Measurements from ENCODE around the gene HCFC1. TPM values are rescaled to one million over a fixed set of nuclear protein-coding genes. Genes with fewer than 3 reads are reported as not detected.

The HCFC1 gene
- total and polyA plus RNA-seq, 9 of the 15 experiments (the other 6 are each of a cell fraction or from before 2014, with no cell fraction given) = 2.8 to 133 (median 17.1) TPM

DNA sequence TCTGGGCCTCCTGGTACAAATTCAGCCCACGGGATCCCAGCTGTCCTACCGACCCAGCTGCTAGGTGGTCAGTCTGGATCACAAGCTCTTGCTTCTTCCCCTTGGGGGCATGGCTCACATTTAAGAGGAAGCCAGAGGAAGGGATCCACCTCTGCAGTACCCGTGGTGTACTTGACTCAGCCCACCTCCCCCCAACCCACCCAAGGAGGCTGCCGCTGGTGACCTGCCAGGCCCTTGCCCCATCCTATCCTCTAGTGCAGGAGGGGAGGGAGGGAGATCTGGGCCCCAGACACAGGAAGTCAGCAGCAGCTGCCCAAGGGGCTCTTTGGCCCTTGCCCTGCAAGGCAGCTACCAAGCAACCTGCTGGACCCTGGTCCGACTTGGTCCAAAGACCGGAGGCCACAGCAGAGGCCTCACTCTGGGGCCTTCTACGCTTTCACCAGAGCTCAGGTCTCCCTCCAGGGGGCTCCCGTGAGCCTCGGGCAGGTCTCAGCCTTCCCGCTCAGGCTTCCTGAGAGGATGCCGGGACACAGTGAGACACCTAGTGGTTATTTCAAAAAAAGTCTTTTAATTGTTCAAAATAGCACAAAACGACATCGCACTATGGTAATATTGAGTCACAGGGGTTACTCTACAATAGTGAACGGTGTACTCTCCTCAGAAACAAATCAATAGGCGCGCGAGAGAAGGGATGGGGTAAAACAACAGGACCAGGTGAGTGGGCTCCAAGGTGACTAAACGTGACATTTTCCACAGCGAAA lies 24.4 kb downstream of the HCFC1 start:
- H3K4me1 ChIP-seq (replicated peaks in 1 of 2; ENCODE audit: control insufficient read depth in 2 of 2, insufficient read depth in 2 of 2, low read length in 2 of 2) = peaks cover 8 to 80% of the 10 kb centered on the region in 2 experiments; a peak in 4 of 5 replicates
- peak; percentile 97 for FAIRE-seq
- peaks cover 51% of the 10 kb centered on the region; the same call in 2 of the 3 replicates for H3K36me3 ChIP-seq (ENCODE audit: control insufficient read depth, insufficient read depth, low read length)
- peak; percentile 62 to 90 (median 72) for DNase-seq (ENCODE audit: extremely low read depth in 1 of 4, low spot score in 3 of 4)
- in situ Hi-C loops (cut with MboI) (no loop called here), intact Hi-C loops (cut with micrococcal nuclease) (loop anchor here (1.0 to 2.0 kb wide), 3 partner anchors 19 to 182 kb away; partner anchors contain the start of gene PLXNB3)
- ChIA-PET CTCF (ENCODE audit: low intra/inter-chr PET ratio) (interaction anchor here (0.7 to 1.4 kb wide), 6 partner anchors 23 to 1005 kb away, joined by 3 to 7 read pairs (median 6); partner anchors contain the start of gene PLXNB3), POLR2A (interaction anchor here (0.7 to 2.6 kb wide), 11 partner anchors 9 to 1006 kb away, joined by 3 to 17 read pairs (median 5); partner anchors contain the start of genes NAA10 and TMEM187)
- no peaks in the 10 kb centered on the region for H3K9me3 ChIP-seq (replicated peaks; ENCODE audit: control insufficient read depth, insufficient read depth, low read depth, low read length)
- no peaks in the 10 kb centered on the region for H3K9me1 ChIP-seq (ENCODE audit: control insufficient read depth, insufficient read depth, low read length)
- peaks cover 7% of the 10 kb centered on the region; the same call in 2 of the 3 replicates for H3K79me2 ChIP-seq (ENCODE audit: control insufficient read depth, insufficient read depth, low read length)
- no TSS peak for BruUV-seq (replicated peaks)
- H4K20me1 ChIP-seq (replicated peaks; ENCODE audit: control insufficient read depth, insufficient read depth, low read length) = no peaks in the 10 kb centered on the region
- peak overlapping the region; percentile 53; the same call in 2 of the 3 replicates for H3K27ac ChIP-seq (ENCODE audit: extremely low read depth, low read depth, low read length)
- WGBS (ENCODE audit: insufficient coverage, low coverage, missing lambda C conversion rate) = 24% methylated on average over 18 of the region's 19 CpGs
- no peak overlapping the region for H3K4me3 ChIP-seq
- H2AFZ ChIP-seq (ENCODE audit: low read depth, low read length) = no peak overlapping the region
- ATAC-seq = peak; percentile 92
- H3K4me2 ChIP-seq (ENCODE audit: insufficient read depth, low read length) = no peak overlapping the region
- peak overlapping the region in 1 of 2 experiments; percentile 75; a peak in 2 of 4 replicates for H3K9ac ChIP-seq (ENCODE audit: insufficient read depth in 1 of 2, low read depth in 2 of 2, low read length in 2 of 2)
- H3K27me3 ChIP-seq (ENCODE audit: control insufficient read depth in 2 of 2, insufficient read depth in 2 of 2, low read length in 2 of 2) = no peaks in the 10 kb centered on the region
- TF ChIP-seq TAF9B (IDR thresholded peaks at IDR 0.05; ENCODE audit: partially characterized antibody) (no peak), CBX3 (IDR thresholded peaks at IDR 0.05; ENCODE audit: borderline replicate concordance in 1 of 2, low read length in 2 of 2) (0 out of 3 replicates have a peak, but pooled peaks of 1 of the 2 experiments have one; percentile 25), ZFP1 (CRISPR knock-in tag; IDR thresholded peaks at IDR 0.05) (no peak), L3MBTL2 (IDR thresholded peaks at IDR 0.05) (peak; percentile 37; the same call in 1 of the 2 replicates), CTBP1 (IDR thresholded peaks at IDR 0.05; ENCODE audit: borderline replicate concordance) (0 out of 2 replicates have a peak, but pooled peaks have one; percentile 42), E2F3 (CRISPR knock-in tag; IDR thresholded peaks at IDR 0.05) (peak; percentile 68; the same call in 1 of the 2 replicates), RCOR1 (IDR thresholded peaks at IDR 0.05; ENCODE audit: borderline replicate concordance in 1 of 2, low read depth in 2 of 2, low read length in 2 of 2) (peak in 1 of 2 experiments; percentile 70; a peak in 1 of 4 replicates), JUN (IDR thresholded peaks at IDR 0.05; ENCODE audit: borderline replicate concordance, low read depth, low read length) (0 out of 2 replicates have a peak, but pooled peaks have one; percentile 35), JUN (CRISPR knock-in tag; IDR thresholded peaks at IDR 0.05; ENCODE audit: borderline replicate concordance) (no peak), POLR2AphosphoS2 (IDR thresholded peaks at IDR 0.05; ENCODE audit: low read length) (peak; percentile 77; the same call in 1 of the 2 replicates), DNMT1 (IDR thresholded peaks at IDR 0.05) (no peak), KLF16 (IDR thresholded peaks at IDR 0.05) (peak; percentile 69; the same call in 1 of the 2 replicates)
- TF ChIP-seq, protein P1, sequence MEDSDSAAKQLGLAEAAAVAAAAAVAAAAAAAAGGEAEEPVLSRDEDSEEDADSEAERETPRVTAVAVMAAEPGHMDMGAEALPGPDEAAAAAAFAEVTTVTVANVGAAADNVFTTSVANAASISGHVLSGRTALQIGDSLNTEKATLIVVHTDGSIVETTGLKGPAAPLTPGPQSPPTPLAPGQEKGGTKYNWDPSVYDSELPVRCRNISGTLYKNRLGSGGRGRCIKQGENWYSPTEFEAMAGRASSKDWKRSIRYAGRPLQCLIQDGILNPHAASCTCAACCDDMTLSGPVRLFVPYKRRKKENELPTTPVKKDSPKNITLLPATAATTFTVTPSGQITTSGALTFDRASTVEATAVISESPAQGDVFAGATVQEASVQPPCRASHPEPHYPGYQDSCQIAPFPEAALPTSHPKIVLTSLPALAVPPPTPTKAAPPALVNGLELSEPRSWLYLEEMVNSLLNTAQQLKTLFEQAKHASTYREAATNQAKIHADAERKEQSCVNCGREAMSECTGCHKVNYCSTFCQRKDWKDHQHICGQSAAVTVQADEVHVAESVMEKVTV (CRISPR knock-in tag; IDR thresholded peaks at IDR 0.05) = peak; percentile 65
- TF ChIP-seq, protein P2, sequence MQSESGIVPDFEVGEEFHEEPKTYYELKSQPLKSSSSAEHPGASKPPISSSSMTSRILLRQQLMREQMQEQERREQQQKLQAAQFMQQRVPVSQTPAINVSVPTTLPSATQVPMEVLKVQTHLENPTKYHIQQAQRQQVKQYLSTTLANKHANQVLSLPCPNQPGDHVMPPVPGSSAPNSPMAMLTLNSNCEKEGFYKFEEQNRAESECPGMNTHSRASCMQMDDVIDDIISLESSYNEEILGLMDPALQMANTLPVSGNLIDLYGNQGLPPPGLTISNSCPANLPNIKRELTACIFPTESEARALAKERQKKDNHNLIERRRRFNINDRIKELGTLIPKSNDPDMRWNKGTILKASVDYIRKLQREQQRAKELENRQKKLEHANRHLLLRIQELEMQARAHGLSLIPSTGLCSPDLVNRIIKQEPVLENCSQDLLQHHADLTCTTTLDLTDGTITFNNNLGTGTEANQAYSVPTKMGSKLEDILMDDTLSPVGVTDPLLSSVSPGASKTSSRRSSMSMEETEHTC (IDR thresholded peaks at IDR 0.05) = no peak
